K562 (cell line): Measurements from ENCODE around the gene ROR2. TPM values are rescaled to one million over a fixed set of nuclear protein-coding genes. Genes with fewer than 3 reads are reported as not detected.

Source experiments
- ATAC-seq: fragments of 200-7000 bp; cut with Tn5 transposase; 3 replicates; pipeline ENCODE4 v1.9.1; 2020; ENCODE audit warnings: moderate library complexity
- BruUV-seq: library from RNA; stranded (reverse); fragments of 400-500 nt; replicated peaks from 2 replicates; lab custom pipeline; 2021; lab: Mats Ljungman, UMichigan
- CTCF ChIA-PET: fragments of 300-600 bp; formaldehyde crosslinking; extraction: SDS; loops from one replicate; lab custom pipeline; 2021; ENCODE audit warnings: low intra/inter-chr PET ratio; lab: Yijun Ruan, JAX
- POLR2A ChIA-PET: fragments of 300-600, 350-650 bp; sonication (Branson Sonifier 250); formaldehyde crosslinking; extraction: SDS; loops from one replicate; lab custom pipeline; 2021; ENCODE audit warnings: antibody characterized with exemption, inconsistent platforms; lab: Yijun Ruan, JAX
- DNase-seq, 4 experiments: peaks; one replicate each; pipeline versions ENCODE4 v3.0.0 to v3.0.0-alpha.2; 2011 to 2018; ENCODE audit warnings: low spot score in 3 of 4, mixed read lengths in 3 of 4; ENCODE audit errors: extremely low read depth in 1 of 4
- FAIRE-seq: peaks from 2 replicates; lab custom pipeline; 2011; peaks lifted over from hg19 to GRCh38; lab: Jason Lieb, UNC
- H2AFZ ChIP-seq: 2 replicates; pipeline ENCODE4 v1.6.0; 2011; ENCODE audit warnings: low read depth, low read length, control low read depth, inconsistent platforms
- H3K27ac ChIP-seq: fragments of 200-600 bp; 3 replicates; pipeline ENCODE4 v1.8.0; 2011; ENCODE audit warnings: low read depth, mild to moderate bottlenecking, control low read depth, inconsistent platforms, low read length, moderate library complexity, mixed read lengths; ENCODE audit errors: extremely low read depth
- H3K27me3 ChIP-seq, 2 experiments: fragments of 300-600 bp in 1 of 2; 2 replicates in 1 of 2; 3 replicates in 1 of 2; pipeline versions ENCODE4 v1.6.0 to v1.8.0; 2011; ENCODE audit warnings: inconsistent platforms in 2 of 2, low read length in 2 of 2, mild to moderate bottlenecking in 1 of 2, mixed read lengths in 1 of 2, moderate library complexity in 1 of 2; ENCODE audit not compliant: control insufficient read depth in 2 of 2, insufficient read depth in 2 of 2
- H3K36me3 ChIP-seq: fragments of 300-600 bp; 3 replicates; pipeline ENCODE4 v1.8.0; 2011; ENCODE audit warnings: mild to moderate bottlenecking, low read length, inconsistent platforms; ENCODE audit not compliant: control insufficient read depth, insufficient read depth
- H3K4me1 ChIP-seq, 2 experiments: fragments of 200-600 bp in 1 of 2; replicated peaks in 1 of 2; 2 replicates in 1 of 2; 3 replicates in 1 of 2; pipeline versions ENCODE4 v1.5.1 to v1.8.0; 2011; ENCODE audit warnings: inconsistent platforms in 2 of 2, low read length in 2 of 2, mild to moderate bottlenecking in 1 of 2, mixed read lengths in 1 of 2, moderate library complexity in 1 of 2; ENCODE audit not compliant: control insufficient read depth in 2 of 2, insufficient read depth in 2 of 2
- H3K4me2 ChIP-seq: 2 replicates; pipeline ENCODE4 v1.6.1; 2011; ENCODE audit warnings: low read length, control low read depth, inconsistent platforms, mixed read lengths; ENCODE audit not compliant: insufficient read depth
- H3K4me3 ChIP-seq: fragments of 200-600 bp; sonication (generic), shearing (Covaris generic); 2 replicates; pipeline ENCODE4 v1.5.1; 2016; ENCODE audit warnings: control low read depth, inconsistent platforms
- H3K79me2 ChIP-seq: fragments of 200-600 bp; 3 replicates; pipeline ENCODE4 v1.8.0; 2011; ENCODE audit warnings: low read length, inconsistent platforms; ENCODE audit not compliant: control insufficient read depth, insufficient read depth
- H3K9ac ChIP-seq, 2 experiments: 2 replicates each; pipeline versions ENCODE4 v1.6.0 to v1.6.1; 2011; ENCODE audit warnings: low read depth in 2 of 2, low read length in 2 of 2, control low read depth in 1 of 2, inconsistent platforms in 1 of 2, mild to moderate bottlenecking in 1 of 2, mixed read lengths in 1 of 2; ENCODE audit not compliant: insufficient read depth in 1 of 2
- H3K9me1 ChIP-seq: one replicate; pipeline ENCODE4 v1.6.0; 2011; ENCODE audit warnings: inconsistent platforms, mild to moderate bottlenecking, low read length, moderate library complexity; ENCODE audit not compliant: control insufficient read depth, insufficient read depth
- H3K9me3 ChIP-seq: replicated peaks from 2 replicates; pipeline ENCODE4 v1.5.1; 2011; ENCODE audit warnings: low read depth, low read length, inconsistent platforms; ENCODE audit not compliant: control insufficient read depth, insufficient read depth
- H4K20me1 ChIP-seq: replicated peaks from 2 replicates; pipeline ENCODE4 v1.6.1; 2011; ENCODE audit warnings: low read length, inconsistent platforms, mixed read lengths; ENCODE audit not compliant: control insufficient read depth, insufficient read depth
- BHLHE40 ChIP-seq: IDR thresholded peaks from 2 replicates; pipeline ENCODE4 v1.6.1; 2011; ENCODE audit warnings: low read length, improper control_type of control experiment
- FOSL1 ChIP-seq: fragments of 200-800 bp; sonication (Bioruptor generic); conservative IDR thresholded peaks from 2 replicates; pipeline ENCODE4 v1.6.1; 2016; ENCODE audit warnings: missing genetic modification characterization, missing compliant biosample characterization
- HMBOX1 ChIP-seq: sonication (generic); IDR thresholded peaks from 2 replicates; pipeline ENCODE4 v1.6.1; 2016
- HNRNPK ChIP-seq: fragments of 200-400 bp; formaldehyde crosslinking; IDR thresholded peaks from one replicate; pipeline ENCODE4 v1.6.1; 2018; ENCODE audit warnings: mild to moderate bottlenecking, low read depth, low read length; ENCODE audit not compliant: poor library complexity, severe bottlenecking
- NFYB ChIP-seq: IDR thresholded peaks from 2 replicates; pipeline ENCODE4 v1.6.1; 2011; ENCODE audit warnings: mild to moderate bottlenecking, moderate library complexity; ENCODE audit not compliant: insufficient read length; ENCODE audit errors: extremely low read depth
- PTRF ChIP-seq: fragments of 450-650 bp; IDR thresholded peaks from 2 replicates; pipeline ENCODE4 v1.6.1; 2016; ENCODE audit warnings: mild to moderate bottlenecking, missing genetic modification characterization, missing compliant biosample characterization
- SAFB ChIP-seq: fragments of 200-400 bp; formaldehyde crosslinking; IDR thresholded peaks from 2 replicates; pipeline ENCODE4 v1.6.1; 2017; ENCODE audit warnings: low read depth, low read length, borderline replicate concordance
- SFPQ ChIP-seq: fragments of 200-400 bp; formaldehyde crosslinking; IDR thresholded peaks from 2 replicates; pipeline ENCODE4 v1.6.1; 2017; ENCODE audit warnings: mild to moderate bottlenecking, low read depth, low read length, moderate library complexity
- ZNF583 ChIP-seq: fragments of 250-450 bp; sonication (Bioruptor Pico); IDR thresholded peaks from 2 replicates; pipeline ENCODE4 v1.4.0; 2020
- ZNF76 ChIP-seq: fragments of 250-450 bp; sonication (Bioruptor Pico); IDR thresholded peaks from 2 replicates; pipeline ENCODE4 v1.4.0; 2020; ENCODE audit warnings: mild to moderate bottlenecking, moderate library complexity, borderline replicate concordance
- WGBS: fragments of 100-300 bp; shearing (Covaris generic); methylation state at CpG from one replicate; pipeline ENCODE4 v1.1.6; 2016; ENCODE audit warnings: low coverage, mixed read lengths; ENCODE audit not compliant: insufficient coverage; ENCODE audit errors: missing lambda C conversion rate; 5-methylcytosine and 5-hydroxymethylcytosine counted together
- in situ Hi-C: fragments of 300-500 bp; cut with MboI; formaldehyde crosslinking; loops from 4 replicates; pipeline ENCODE4 v1.15.0; 2018; ENCODE audit warnings: inconsistent platforms, mixed read lengths
- intact Hi-C: fragments of 100-400 bp; cut with micrococcal nuclease; formaldehyde crosslinking; loops from 2 replicates; pipeline ENCODE4 v1.14.2; 2022
- polyA plus RNA-seq, 8 experiments: library from polyadenylated mRNA; depleted of rRNA in 4 of 8; stranded (reverse) in 5 of 8; unstranded in 3 of 8; fragments of >200 nt; fragmentation: Nextera tagmentation in 2 of 8; fragmentation: Illumina TruSeq in 1 of 8; extraction: Ambion mirVana in 2 of 8; extraction: Trizol in 1 of 8; gene quantifications; 2 replicates each; pipeline versions ENCODE4 v1.2.1 to v1.2.3, GENCODE V29; 2011 to 2014; ENCODE audit warnings: inconsistent platforms in 1 of 8, missing spikeins in 1 of 8
- total RNA-seq, 7 experiments: library from RNA; depleted of rRNA in 6 of 7; stranded (reverse); fragments of >200 nt in 6 of 7; fragmentation: Illumina TruSeq in 2 of 7; extraction: Trizol in 2 of 7; gene quantifications; 2 replicates each; pipeline versions ENCODE4 v1.2.1 to v1.2.3, GENCODE V29; 2011 to 2021; ENCODE audit warnings: low replicate concordance in 1 of 7

ROR2 gene
- total and polyA plus RNA-seq, 9 of the 15 experiments (the other 6 are each of a cell fraction or from before 2014, with no cell fraction given) = 5.6 to 33.8 (median 15.3) TPM

- TF ChIP-seq NFYB (no peak), HMBOX1 (no peak), SFPQ (no peak), HNRNPK (no peak), BHLHE40 (no peak)
Observed at GRCh38 chr9:91730806-91731205, 219.2 kb downstream of the ROR2 start (continued).

GRCh38 chr9:91729558-91729842 is 220.5 kb downstream of the ROR2 start:
- DNase-seq = no peak
- Histone ChIP-seq H3K4me1 (peaks cover 2 to 8% of the 10 kb centered on the region in 2 experiments; a peak in 4 of 5 replicates), H3K79me2 (no peaks in the 10 kb centered on the region), H3K9me3 (no peaks in the 10 kb centered on the region), H3K9me1 (peaks cover under 1% of the 10 kb centered on the region), H2AFZ (no peak overlapping the region), H3K4me3 (no peak overlapping the region), H4K20me1 (0 out of 2 replicates have a peak, but pooled peaks cover 2% of the 10 kb centered on the region), H3K36me3 (peaks cover 77% of the 10 kb centered on the region; the same call in 1 of the 3 replicates), H3K9ac (peak overlapping the region in 1 of 2 experiments; percentile 56; a peak in 1 of 4 replicates), H3K4me2 (no peak overlapping the region), H3K27ac (no peak overlapping the region), H3K27me3 (no peaks in the 10 kb centered on the region)
- TF ChIP-seq ZNF583 (CRISPR knock-in tag) (no peak), ZNF76 (CRISPR knock-in tag) (no peak), PTRF (no peak), SAFB (no peak), FOSL1 (no peak)
- 86% methylated on average over 7 of the region's 9 CpGs for WGBS
- CTCF ChIA-PET = no interaction called here
- FAIRE-seq = no peak
- in situ Hi-C loops (loop anchor here (10.0 kb wide), 1 partner anchor 815 kb away; no protein-coding TSS in a partner anchor), intact Hi-C loops (no loop called here)
- POLR2A ChIA-PET = no interaction called here
- BruUV-seq = no TSS peak
- no peak for ATAC-seq
